ENCODE results near the gene CEL. TPM values are rescaled to one million over a fixed set of nuclear protein-coding genes. Genes with fewer than 3 reads are reported as not detected.

CEL gene
- total RNA-seq, 2 donors from 2014 or later: 0.94 to 1.9 TPM

- TF ChIP-seq CTCF (IDR thresholded peaks at IDR 0.05): no peak
- Histone ChIP-seq H3K27ac (no peak overlapping the region), H3K36me3 (peaks cover 2% of the 10 kb centered on the region), H3K27me3 (no peaks in the 10 kb centered on the region), H3K4me1 (peaks cover 0 to 21% of the 10 kb centered on the region in 2 donors), H3K9me3 (no peaks in the 10 kb centered on the region), H3K4me3 (no peak overlapping the region)
- DNase-seq (ENCODE audit: low spot score): no peak
Measured at GRCh38 chr9:133063159-133063499, 1.3 kb downstream of the CEL start.

- Histone ChIP-seq H3K27me3 (no peaks in the 10 kb centered on the region), H3K27ac (no peak overlapping the region), H3K4me3 (no peak overlapping the region), H3K36me3 (no peaks in the 10 kb centered on the region), H3K4me1 (peaks cover 0 to 21% of the 10 kb centered on the region in 2 donors), H3K9me3 (no peaks in the 10 kb centered on the region)
- no peak for TF ChIP-seq CTCF (IDR thresholded peaks at IDR 0.05)
- no peak for DNase-seq (ENCODE audit: low spot score)
Measured at GRCh38 chr9:133063500-133064231, 1.9 kb downstream of the CEL start.

- no peaks in the 10 kb centered on the region for H3K36me3 ChIP-seq
- TF ChIP-seq CTCF (IDR thresholded peaks at IDR 0.05): no peak
Measured at GRCh38 chr9:133064241-133065069, 2.7 kb downstream of the CEL start.

GRCh38 chr9:133065070-133065388 lies 3.2 kb downstream of the CEL start:
- peaks cover 0 to 16% of the 10 kb centered on the region in 2 donors for H3K4me1 ChIP-seq
- DNase-seq (ENCODE audit: low spot score): no peak

More at GRCh38 chr9:133064241-133065069, 2.7 kb downstream of the CEL start:
- H3K27me3 ChIP-seq: no peaks in the 10 kb centered on the region
- no peak overlapping the region for H3K27ac ChIP-seq
- H3K9me3 ChIP-seq: no peaks in the 10 kb centered on the region
- H3K4me3 ChIP-seq: no peak overlapping the region
- no peak for DNase-seq (ENCODE audit: low spot score)
- peaks cover 0 to 21% of the 10 kb centered on the region in 2 donors for H3K4me1 ChIP-seq

GRCh38 chr9:133066181-133066983 lies 4.6 kb downstream of the CEL start:
- Histone ChIP-seq H3K27me3 (no peaks in the 10 kb centered on the region), H3K9me3 (no peaks in the 10 kb centered on the region), H3K36me3 (no peaks in the 10 kb centered on the region), H3K4me1 (peaks cover 0 to 3% of the 10 kb centered on the region in 2 donors), H3K4me3 (no peak overlapping the region), H3K27ac (no peak overlapping the region)
- no peak for TF ChIP-seq CTCF (IDR thresholded peaks at IDR 0.05)
- no peak for DNase-seq (ENCODE audit: low spot score)

More at GRCh38 chr9:133065070-133065388, 3.2 kb downstream of the CEL start:
- Histone ChIP-seq H3K9me3 (no peaks in the 10 kb centered on the region), H3K27ac (no peak overlapping the region), H3K36me3 (no peaks in the 10 kb centered on the region), H3K4me3 (no peak overlapping the region), H3K27me3 (no peaks in the 10 kb centered on the region)
- TF ChIP-seq CTCF (IDR thresholded peaks at IDR 0.05): no peak
